ENCODE results near the gene HNF1A.
"Not testable (repeated sequence)": the region's sequence is repeated elsewhere in the genome, so short reads cannot be mapped to it uniquely, and the experiment has no call there.

The HNF1A gene

GRCh38 chr12:120978296-120979219, at the start of gene HNF1A:
TSS of gene HNF1A (plus strand) at chr12:120978543. CDS start at chr12:120978769, 226 bp downstream.
- DNase-seq: no peak

GRCh38 chr12:120928864-120929652, 49.3 kb upstream of the HNF1A start:
- no peak for DNase-seq

GRCh38 chr12:120930032-120930431, 48.3 kb upstream of the HNF1A start:
- DNase-seq: no peak

- DNase-seq: no peak
These were observed 46.3 kb upstream of the HNF1A start for GRCh38 chr12:120932058-120932457.

GRCh38 chr12:120932956-120933526, 45.3 kb upstream of the HNF1A start:
- no peak for DNase-seq

GRCh38 chr12:120933786-120934185, 44.6 kb upstream of the HNF1A start:
- DNase-seq: no peak

- DNase-seq: no peak
These were observed 42.1 kb upstream of the HNF1A start for GRCh38 chr12:120936197-120936596.

- no peak for DNase-seq
These were observed 39.8 kb upstream of the HNF1A start for GRCh38 chr12:120938496-120938895.

GRCh38 chr12:120939523-120939922, 38.8 kb upstream of the HNF1A start:
- DNase-seq: no peak

GRCh38 chr12:120940006-120940405, 38.3 kb upstream of the HNF1A start:
- DNase-seq: no peak

- DNase-seq: no peak
These were observed 37.5 kb upstream of the HNF1A start for GRCh38 chr12:120940799-120941198.

- DNase-seq: no peak
These were observed 36.9 kb upstream of the HNF1A start for GRCh38 chr12:120941412-120941811.

GRCh38 chr12:120941846-120942405, 36.4 kb upstream of the HNF1A start:
- DNase-seq: no peak

GRCh38 chr12:120943482-120943881, 34.9 kb upstream of the HNF1A start:
- no peak for DNase-seq

GRCh38 chr12:120944645-120945217, 33.6 kb upstream of the HNF1A start:
- DNase-seq: peak; percentile 26 to 65 (median 44)

- not testable (repeated sequence) for DNase-seq
These were observed 32.8 kb upstream of the HNF1A start for GRCh38 chr12:120945516-120945915.

- DNase-seq: not testable (repeated sequence)
These were observed 28.0 kb upstream of the HNF1A start for GRCh38 chr12:120950260-120950799.

GRCh38 chr12:120950807-120951206, 27.5 kb upstream of the HNF1A start:
- no peak for DNase-seq

GRCh38 chr12:120955232-120955631, 23.1 kb upstream of the HNF1A start:
- DNase-seq: no peak

- DNase-seq: no peak
These were observed 21.6 kb upstream of the HNF1A start for GRCh38 chr12:120956579-120957300.

GRCh38 chr12:120959111-120959878, 19.0 kb upstream of the HNF1A start:
- no peak for DNase-seq
